CD1c-positive myeloid dendritic cell (primary cell): Measurements from ENCODE around the gene ATP6V0E1.
A peak's percentile ranks its signal among the peaks of the same experiment; 100 is the strongest.

Experiments
- DNase-seq: peaks from one replicate; pipeline ENCODE4 v3.0.0-alpha.2; 2016; ENCODE audit errors: extremely low spot score

Gene ATP6V0E1

DNA sequence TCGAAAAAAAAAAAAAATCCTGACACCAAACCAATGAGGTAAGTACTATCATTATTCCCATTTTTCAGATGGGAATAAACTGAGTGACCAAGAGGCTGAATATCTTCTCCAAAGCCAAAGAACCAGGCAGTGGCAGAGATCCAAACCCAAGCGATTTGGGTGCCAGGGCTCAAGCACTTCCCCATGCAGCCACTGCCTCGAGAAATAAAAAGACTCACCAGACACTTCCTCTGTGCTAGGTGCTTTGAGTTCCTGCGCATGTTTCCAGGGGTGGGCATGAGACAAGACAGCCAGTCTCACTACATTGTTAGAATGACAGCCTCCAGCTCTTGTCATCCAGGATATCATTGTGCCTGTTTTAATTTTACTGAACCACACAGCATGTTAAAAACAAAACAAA is 26.6 kb upstream of the ATP6V0E1 start:
- DNase-seq, result peak; percentile 40

GRCh38 chr5:172957458-172957857 is 26.1 kb upstream of the ATP6V0E1 start:
- DNase-seq, result no peak

- DNase-seq, result peak; percentile 75
These were observed 25.1 kb upstream of the ATP6V0E1 start for GRCh38 chr5:172958331-172959046.

DNA sequence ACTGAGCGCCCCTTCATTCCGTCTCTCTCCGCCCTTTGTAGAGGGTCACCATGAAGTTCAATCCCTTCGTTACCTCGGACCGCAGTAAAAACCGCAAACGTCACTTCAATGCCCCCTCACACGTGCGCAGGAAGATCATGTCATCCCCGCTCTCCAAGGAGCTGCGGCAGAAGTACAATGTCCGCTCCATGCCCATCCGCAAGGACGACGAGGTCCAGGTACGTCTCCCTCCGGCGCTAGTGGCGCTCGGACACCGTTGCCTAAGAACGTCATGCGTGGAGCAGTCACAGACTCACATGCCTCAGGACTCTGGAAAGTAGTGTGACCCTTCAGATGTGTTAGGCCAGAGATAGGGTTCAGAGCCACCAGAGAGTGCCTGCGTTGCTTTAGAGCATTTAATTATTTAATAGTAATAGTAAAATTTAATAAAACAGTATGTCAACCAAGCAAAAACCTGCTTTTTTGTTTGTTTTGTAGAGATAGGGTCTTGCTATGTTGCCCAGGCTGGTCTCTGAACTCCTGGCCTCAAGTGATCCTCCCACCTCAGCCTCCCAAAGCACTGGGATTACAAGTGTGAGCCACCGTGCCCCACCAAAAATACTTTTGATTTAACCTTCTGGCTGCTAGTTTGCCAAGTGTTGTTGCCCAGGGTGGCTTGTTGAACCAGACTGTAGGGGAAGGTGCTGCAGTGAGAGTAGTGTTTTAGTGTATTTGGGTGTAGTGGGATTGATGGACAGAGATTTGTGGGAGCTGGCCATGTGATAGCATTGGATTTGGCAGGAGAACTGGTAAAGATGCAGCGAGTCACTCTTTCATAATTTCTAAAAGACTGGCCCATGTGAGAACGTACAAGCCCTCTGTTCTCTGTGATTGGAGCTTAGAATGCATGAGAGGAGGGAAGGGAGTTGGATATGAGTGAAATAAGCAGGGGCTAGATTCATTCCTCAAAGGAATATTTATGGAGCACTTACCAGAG is 23.5 kb upstream of the ATP6V0E1 start:
- no peak for DNase-seq

- no peak for DNase-seq
These were observed 13.7 kb upstream of the ATP6V0E1 start for GRCh38 chr5:172969921-172970320.

GRCh38 chr5:172971482-172971881 is 12.1 kb upstream of the ATP6V0E1 start:
- no peak for DNase-seq

DNA sequence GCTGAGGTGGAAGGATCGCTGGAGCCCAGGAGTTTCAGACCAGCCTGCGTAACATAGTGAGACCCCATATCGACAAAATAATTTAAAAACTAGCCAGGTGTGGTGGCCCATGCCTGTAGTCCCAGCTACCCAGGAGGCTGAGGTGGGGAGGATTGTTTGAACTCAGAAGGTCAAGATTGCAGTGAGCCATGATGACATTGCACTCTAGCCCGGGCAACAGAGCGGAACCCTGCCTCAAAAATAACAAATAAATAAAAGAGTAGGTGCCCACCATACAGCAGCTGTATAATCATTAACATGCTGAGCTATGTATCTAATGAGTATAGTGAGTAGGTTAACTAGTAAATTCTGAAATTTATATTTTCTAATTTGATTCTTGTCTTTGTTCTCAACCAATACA is 11.0 kb upstream of the ATP6V0E1 start:
- no peak for DNase-seq

GRCh38 chr5:172973127-172973916 is 10.2 kb upstream of the ATP6V0E1 start:
- no peak for DNase-seq

GRCh38 chr5:172973931-172974330 is 9.6 kb upstream of the ATP6V0E1 start:
- DNase-seq, result no peak

DNA sequence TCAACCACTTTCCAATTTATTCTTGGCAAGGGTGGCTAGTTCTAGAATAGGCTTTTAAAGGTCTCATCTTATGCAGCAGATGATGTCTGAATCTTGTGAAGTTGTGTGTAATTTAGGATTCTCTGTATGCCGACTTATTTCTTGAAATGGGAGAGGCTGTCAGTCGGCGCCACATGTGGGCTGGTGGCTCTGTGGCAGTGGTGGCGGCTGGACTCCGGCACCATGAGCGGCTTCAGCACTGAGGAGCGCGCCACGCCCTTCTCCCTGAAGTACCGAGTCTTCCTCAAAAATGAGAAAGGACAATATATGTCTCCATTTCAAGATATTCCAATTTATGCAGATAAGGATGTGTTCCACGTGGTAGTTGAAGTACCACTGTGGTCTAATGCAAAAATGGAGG is 8.3 kb upstream of the ATP6V0E1 start:
- DNase-seq, result no peak

GRCh38 chr5:172979778-172980177 is 3.8 kb upstream of the ATP6V0E1 start:
- DNase-seq, result no peak

- DNase-seq, result no peak
These were observed 1.6 kb upstream of the ATP6V0E1 start for GRCh38 chr5:172981931-172982330.

- DNase-seq, result peak; percentile 84
These were observed 828 bp downstream of the ATP6V0E1 start for GRCh38 chr5:172984244-172984953.

GRCh38 chr5:172985596-172985995 is 2.0 kb downstream of the ATP6V0E1 start:
- no peak for DNase-seq

- peak; percentile 55 for DNase-seq
These were observed 4.7 kb downstream of the ATP6V0E1 start for GRCh38 chr5:172988276-172988675.

GRCh38 chr5:172990776-172991175 is 7.2 kb downstream of the ATP6V0E1 start:
- DNase-seq, result no peak

- no peak for DNase-seq
These were observed 10.8 kb downstream of the ATP6V0E1 start for GRCh38 chr5:172994405-172994804.

GRCh38 chr5:172999372-172999973 is 15.9 kb downstream of the ATP6V0E1 start:
- no peak for DNase-seq

DNA sequence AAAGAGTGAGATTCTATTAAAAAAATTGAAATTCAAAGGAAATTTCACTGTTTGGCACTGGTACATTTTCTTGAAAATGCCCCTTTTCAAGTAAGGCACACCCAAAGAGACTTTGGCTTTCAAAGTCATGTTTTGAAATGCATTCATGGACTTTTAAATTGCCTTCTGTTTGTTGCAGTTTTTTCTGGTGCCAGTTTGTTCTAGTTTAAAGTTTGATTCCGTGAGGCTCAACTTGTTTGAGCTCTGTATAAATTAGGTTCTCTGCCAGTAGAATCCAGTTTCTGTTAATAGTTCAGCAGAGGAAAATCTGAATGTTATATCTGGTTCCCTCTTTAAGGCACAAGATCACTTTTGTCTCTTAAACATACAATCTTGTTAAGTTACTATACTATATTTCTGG is 16.4 kb downstream of the ATP6V0E1 start:
- DNase-seq, result no peak

GRCh38 chr5:173001229-173001841 is 17.8 kb downstream of the ATP6V0E1 start:
- no peak for DNase-seq

- no peak for DNase-seq
These were observed 19.8 kb downstream of the ATP6V0E1 start for GRCh38 chr5:173003360-173003759.
